K562 (cell line): ENCODE measurements around the gene GYS1. TPM values are rescaled to one million over a fixed set of nuclear protein-coding genes. Genes with fewer than 3 reads are reported as not detected.
"Not testable (repeated sequence)": the region's sequence is repeated elsewhere in the genome, so short reads cannot be mapped to it uniquely, and the experiment has no call there.

Experiments
- BDP1 ChIP-seq: IDR thresholded peaks from 3 replicates; pipeline ENCODE4 v1.6.1; 2011; ENCODE audit not compliant: insufficient read length, insufficient read depth
- CREM ChIP-seq: IDR thresholded peaks from 2 replicates; pipeline ENCODE4 v1.6.1; 2014; ENCODE audit warnings: antibody characterized with exemption, low read depth
- CSDE1 ChIP-seq, 2 experiments: fragments of 450-650 bp; IDR thresholded peaks; 2 replicates each; pipeline ENCODE4 v1.6.1; 2016; ENCODE audit warnings: mild to moderate bottlenecking in 1 of 2
- FOS ChIP-seq: IDR thresholded peaks from 3 replicates; pipeline ENCODE4 v1.6.1; 2011; ENCODE audit not compliant: insufficient read length; ENCODE audit errors: extremely low read depth
- JUND ChIP-seq, 2 experiments: IDR thresholded peaks; 2 replicates in 1 of 2; 3 replicates in 1 of 2; pipeline ENCODE4 v1.6.1; 2011; ENCODE audit warnings: borderline replicate concordance in 2 of 2, low read depth in 2 of 2, low read length in 2 of 2, improper control_type of control experiment in 1 of 2, missing biosample characterization in 1 of 2, missing genetic modification characterization in 1 of 2, missing genetic modification reagents in 1 of 2
- NFIC ChIP-seq: fragments of 450-650 bp; IDR thresholded peaks from 2 replicates; pipeline ENCODE4 v1.6.1; 2017; ENCODE audit warnings: mild to moderate bottlenecking, inconsistent platforms
- NFYB ChIP-seq: IDR thresholded peaks from 2 replicates; pipeline ENCODE4 v1.6.1; 2011; ENCODE audit warnings: mild to moderate bottlenecking, moderate library complexity; ENCODE audit not compliant: insufficient read length; ENCODE audit errors: extremely low read depth
- POLR3A ChIP-seq: IDR thresholded peaks from 2 replicates; pipeline ENCODE4 v1.6.1; 2011; ENCODE audit warnings: borderline replicate concordance, mild to moderate bottlenecking, moderate library complexity; ENCODE audit not compliant: insufficient read length, insufficient read depth; ENCODE audit errors: extremely low read depth
- RCOR1 ChIP-seq, 2 experiments: IDR thresholded peaks; 2 replicates each; pipeline ENCODE4 v1.6.1; 2012; ENCODE audit warnings: low read depth in 2 of 2, low read length in 2 of 2, borderline replicate concordance in 1 of 2, improper control_type of control experiment in 1 of 2
- RFX5 ChIP-seq: IDR thresholded peaks from 2 replicates; pipeline ENCODE4 v1.6.1; 2011; ENCODE audit warnings: low read depth, mild to moderate bottlenecking, improper control_type of control experiment, low read length
- TARDBP ChIP-seq: fragments of 450-650 bp; IDR thresholded peaks from 2 replicates; pipeline ENCODE4 v1.6.1; 2016
- TBL1XR1 ChIP-seq, 2 experiments: IDR thresholded peaks; 2 replicates each; pipeline ENCODE4 v1.6.1; 2012; ENCODE audit warnings: improper control_type of control experiment in 2 of 2, low read length in 2 of 2, mild to moderate bottlenecking in 1 of 2
- TBP ChIP-seq: optimal IDR thresholded peaks from 2 replicates; pipeline ENCODE3; 2011; ENCODE audit warnings: low read depth, low read length, improper control_type of control experiment
- TCF7 ChIP-seq: sonication (generic); IDR thresholded peaks from 2 replicates; pipeline ENCODE4 v1.6.1; 2016; ENCODE audit warnings: antibody characterized with exemption, borderline replicate concordance
- polyA plus RNA-seq, 8 experiments: library from polyadenylated mRNA; depleted of rRNA in 4 of 8; stranded (reverse) in 5 of 8; unstranded in 3 of 8; fragments of >200 nt; fragmentation: Nextera tagmentation in 2 of 8; fragmentation: Illumina TruSeq in 1 of 8; extraction: Ambion mirVana in 2 of 8; extraction: Trizol in 1 of 8; gene quantifications; 2 replicates each; pipeline versions ENCODE4 v1.2.1 to v1.2.3, GENCODE V29; 2011 to 2014; ENCODE audit warnings: inconsistent platforms in 1 of 8, missing spikeins in 1 of 8
- total RNA-seq, 7 experiments: library from RNA; depleted of rRNA in 6 of 7; stranded (reverse); fragments of >200 nt in 6 of 7; fragmentation: Illumina TruSeq in 2 of 7; extraction: Trizol in 2 of 7; gene quantifications; 2 replicates each; pipeline versions ENCODE4 v1.2.1 to v1.2.3, GENCODE V29; 2011 to 2021; ENCODE audit warnings: low replicate concordance in 1 of 7
- TF ChIP-seq, protein P1 (sequence below), 2 experiments: fragments of 450-650 bp in 1 of 2; sonication (generic) in 1 of 2; formaldehyde crosslinking in 1 of 2; IDR thresholded peaks in 1 of 2; conservative IDR thresholded peaks in 1 of 2; 2 replicates each; pipeline versions ENCODE4 v1.6.1 to v1.8.1; 2016 to 2023; ENCODE audit warnings: mild to moderate bottlenecking in 2 of 2, moderate library complexity in 2 of 2, inconsistent platforms in 1 of 2, missing genetic modification reagents in 1 of 2
- TF ChIP-seq, protein P2 (sequence below): fragments of 250-450 bp; sonication (Bioruptor Pico); IDR thresholded peaks from 2 replicates; pipeline ENCODE4 v1.4.0; 2020
- TF ChIP-seq, protein P3 (sequence below), 3 experiments: IDR thresholded peaks in 2 of 3; conservative IDR thresholded peaks in 1 of 3; 2 replicates each; pipeline ENCODE4 v1.5.1; 2011 to 2012; ENCODE audit warnings: low read length in 3 of 3, mild to moderate bottlenecking in 3 of 3, control low read depth in 2 of 3, improper control_type of control experiment in 1 of 3, inconsistent platforms in 1 of 3, low read depth in 1 of 3, mixed read lengths in 1 of 3, moderate library complexity in 1 of 3; ENCODE audit not compliant: insufficient read depth in 2 of 3

GYS1 gene
- total and polyA plus RNA-seq, 9 of the 15 experiments (the other 6 are each of a cell fraction or from before 2014, with no cell fraction given) = 1.9 to 31.1 (median 15.2) TPM

DNA sequence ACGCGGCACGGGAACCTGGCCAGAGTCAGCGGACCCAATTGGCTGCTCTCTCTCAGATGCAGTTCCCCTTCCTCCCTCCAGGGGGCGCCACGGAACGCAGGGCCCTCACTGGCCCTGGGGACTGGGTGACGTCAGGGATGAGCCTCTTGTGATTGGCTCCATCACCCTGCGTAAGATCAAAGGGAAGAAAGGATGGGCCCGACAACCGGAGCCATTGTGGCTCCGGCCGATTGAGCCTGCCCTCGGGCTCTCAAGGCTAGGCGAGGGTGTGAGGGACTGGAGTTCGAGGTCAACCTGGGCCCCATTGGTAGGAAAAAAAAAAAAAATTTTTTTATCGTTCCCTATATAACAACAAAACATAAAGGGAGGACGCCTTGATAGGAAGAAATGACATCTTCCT lies 43.7 kb upstream of the GYS1 start, which contains the start of gene CGB1 (continued):
- peak; percentile 82 to 99 for TF ChIP-seq RCOR1 (IDR thresholded peaks at IDR 0.05; ENCODE audit: borderline replicate concordance in 1 of 2, low read depth in 2 of 2, low read length in 2 of 2)
- 0 out of 2 replicates have a peak, but pooled peaks have one; percentile 18 for TF ChIP-seq NFIC
- peak; percentile 99 for TF ChIP-seq TCF7
- 0 out of 4 replicates have a peak, but pooled peaks of 1 of the 2 experiments have one; percentile 31 for TF ChIP-seq TBL1XR1 (IDR thresholded peaks at IDR 0.05; ENCODE audit: low read length in 2 of 2)
- TF ChIP-seq NFYB = peak; percentile 38
- TF ChIP-seq POLR3A = peak; percentile 76
- TF ChIP-seq CSDE1 (IDR thresholded peaks at IDR 0.05) = peak in 1 of 2 experiments; percentile 53; a peak in 1 of 4 replicates
- TF ChIP-seq CREM = peak; percentile 93
- TF ChIP-seq, protein P1, sequence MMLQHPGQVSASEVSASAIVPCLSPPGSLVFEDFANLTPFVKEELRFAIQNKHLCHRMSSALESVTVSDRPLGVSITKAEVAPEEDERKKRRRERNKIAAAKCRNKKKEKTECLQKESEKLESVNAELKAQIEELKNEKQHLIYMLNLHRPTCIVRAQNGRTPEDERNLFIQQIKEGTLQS (IDR thresholded peaks at IDR 0.05) = peak; percentile 85
- TF ChIP-seq, protein P1 (CRISPR knock-in tag; conservative IDR thresholded peaks at IDR 0.05) = not testable (repeated sequence)
- TF ChIP-seq TBP = peak; percentile 94
- TF ChIP-seq FOS = peak; percentile 43
- TF ChIP-seq, protein P2, sequence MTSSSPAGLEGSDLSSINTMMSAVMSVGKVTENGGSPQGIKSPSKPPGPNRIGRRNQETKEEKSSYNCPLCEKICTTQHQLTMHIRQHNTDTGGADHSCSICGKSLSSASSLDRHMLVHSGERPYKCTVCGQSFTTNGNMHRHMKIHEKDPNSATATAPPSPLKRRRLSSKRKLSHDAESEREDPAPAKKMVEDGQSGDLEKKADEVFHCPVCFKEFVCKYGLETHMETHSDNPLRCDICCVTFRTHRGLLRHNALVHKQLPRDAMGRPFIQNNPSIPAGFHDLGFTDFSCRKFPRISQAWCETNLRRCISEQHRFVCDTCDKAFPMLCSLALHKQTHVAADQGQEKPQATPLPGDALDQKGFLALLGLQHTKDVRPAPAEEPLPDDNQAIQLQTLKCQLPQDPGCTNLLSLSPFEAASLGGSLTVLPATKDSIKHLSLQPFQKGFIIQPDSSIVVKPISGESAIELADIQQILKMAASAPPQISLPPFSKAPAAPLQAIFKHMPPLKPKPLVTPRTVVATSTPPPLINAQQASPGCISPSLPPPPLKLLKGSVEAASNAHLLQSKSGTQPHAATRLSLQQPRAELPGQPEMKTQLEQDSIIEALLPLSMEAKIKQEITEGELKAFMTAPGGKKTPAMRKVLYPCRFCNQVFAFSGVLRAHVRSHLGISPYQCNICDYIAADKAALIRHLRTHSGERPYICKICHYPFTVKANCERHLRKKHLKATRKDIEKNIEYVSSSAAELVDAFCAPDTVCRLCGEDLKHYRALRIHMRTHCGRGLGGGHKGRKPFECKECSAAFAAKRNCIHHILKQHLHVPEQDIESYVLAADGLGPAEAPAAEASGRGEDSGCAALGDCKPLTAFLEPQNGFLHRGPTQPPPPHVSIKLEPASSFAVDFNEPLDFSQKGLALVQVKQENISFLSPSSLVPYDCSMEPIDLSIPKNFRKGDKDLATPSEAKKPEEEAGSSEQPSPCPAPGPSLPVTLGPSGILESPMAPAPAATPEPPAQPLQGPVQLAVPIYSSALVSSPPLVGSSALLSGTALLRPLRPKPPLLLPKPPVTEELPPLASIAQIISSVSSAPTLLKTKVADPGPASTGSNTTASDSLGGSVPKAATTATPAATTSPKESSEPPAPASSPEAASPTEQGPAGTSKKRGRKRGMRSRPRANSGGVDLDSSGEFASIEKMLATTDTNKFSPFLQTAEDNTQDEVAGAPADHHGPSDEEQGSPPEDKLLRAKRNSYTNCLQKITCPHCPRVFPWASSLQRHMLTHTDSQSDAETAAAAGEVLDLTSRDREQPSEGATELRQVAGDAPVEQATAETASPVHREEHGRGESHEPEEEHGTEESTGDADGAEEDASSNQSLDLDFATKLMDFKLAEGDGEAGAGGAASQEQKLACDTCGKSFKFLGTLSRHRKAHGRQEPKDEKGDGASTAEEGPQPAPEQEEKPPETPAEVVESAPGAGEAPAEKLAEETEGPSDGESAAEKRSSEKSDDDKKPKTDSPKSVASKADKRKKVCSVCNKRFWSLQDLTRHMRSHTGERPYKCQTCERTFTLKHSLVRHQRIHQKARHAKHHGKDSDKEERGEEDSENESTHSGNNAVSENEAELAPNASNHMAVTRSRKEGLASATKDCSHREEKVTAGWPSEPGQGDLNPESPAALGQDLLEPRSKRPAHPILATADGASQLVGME (CRISPR knock-in tag) = peak; percentile 99
- peak; percentile 28 for TF ChIP-seq BDP1
- peak; percentile 47; the same call in 1 of the 2 replicates for TF ChIP-seq RFX5
- TF ChIP-seq, protein P3, sequence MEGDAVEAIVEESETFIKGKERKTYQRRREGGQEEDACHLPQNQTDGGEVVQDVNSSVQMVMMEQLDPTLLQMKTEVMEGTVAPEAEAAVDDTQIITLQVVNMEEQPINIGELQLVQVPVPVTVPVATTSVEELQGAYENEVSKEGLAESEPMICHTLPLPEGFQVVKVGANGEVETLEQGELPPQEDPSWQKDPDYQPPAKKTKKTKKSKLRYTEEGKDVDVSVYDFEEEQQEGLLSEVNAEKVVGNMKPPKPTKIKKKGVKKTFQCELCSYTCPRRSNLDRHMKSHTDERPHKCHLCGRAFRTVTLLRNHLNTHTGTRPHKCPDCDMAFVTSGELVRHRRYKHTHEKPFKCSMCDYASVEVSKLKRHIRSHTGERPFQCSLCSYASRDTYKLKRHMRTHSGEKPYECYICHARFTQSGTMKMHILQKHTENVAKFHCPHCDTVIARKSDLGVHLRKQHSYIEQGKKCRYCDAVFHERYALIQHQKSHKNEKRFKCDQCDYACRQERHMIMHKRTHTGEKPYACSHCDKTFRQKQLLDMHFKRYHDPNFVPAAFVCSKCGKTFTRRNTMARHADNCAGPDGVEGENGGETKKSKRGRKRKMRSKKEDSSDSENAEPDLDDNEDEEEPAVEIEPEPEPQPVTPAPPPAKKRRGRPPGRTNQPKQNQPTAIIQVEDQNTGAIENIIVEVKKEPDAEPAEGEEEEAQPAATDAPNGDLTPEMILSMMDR (IDR thresholded peaks at IDR 0.05 in 2 of 3, conservative IDR thresholded peaks at IDR 0.05 in 1 of 3; ENCODE audit: insufficient read depth in 2 of 3, low read depth in 1 of 3, low read length in 3 of 3) = peak; percentile 72 to 93 (median 89)
- peak; percentile 82 for TF ChIP-seq JUND (IDR thresholded peaks at IDR 0.05; ENCODE audit: borderline replicate concordance, low read depth, low read length)
- TF ChIP-seq JUND (tag; IDR thresholded peaks at IDR 0.05; ENCODE audit: borderline replicate concordance, low read depth, low read length) = peak; percentile 65; the same call in 1 of the 3 replicates
- TF ChIP-seq TARDBP = 0 out of 2 replicates have a peak, but pooled peaks have one; percentile 27
